H1 (cell line): ENCODE results near the gene SMIM44. TPM values are rescaled to one million over a fixed set of nuclear protein-coding genes. Genes with fewer than 3 reads are reported as not detected.

Source experiments
- CTCF ChIA-PET: fragments of 300-600 bp; sonication (Branson Sonifier 250); formaldehyde crosslinking; loops from one replicate; lab custom pipeline; 2021; ENCODE audit not compliant: partially characterized antibody; lab: Charles Lee
- POLR2A ChIA-PET: fragments of 300-600 bp; sonication (Branson Sonifier 250); formaldehyde crosslinking; loops from one replicate; lab custom pipeline; 2021; ENCODE audit warnings: inconsistent platforms; ENCODE audit not compliant: partially characterized antibody; lab: Charles Lee
- DNase-seq, 2 experiments: peaks; one replicate each; pipeline versions ENCODE4 v3.0.0 to v3.0.0-alpha.2; 2010 to 2022; ENCODE audit warnings: low spot score in 2 of 2, low read depth in 1 of 2, mixed read lengths in 1 of 2
- FAIRE-seq: peaks from 2 replicates; lab custom pipeline; 2011; peaks lifted over from hg19 to GRCh38; lab: Jason Lieb, UNC
- H2AFZ ChIP-seq: 2 replicates; pipeline ENCODE4 v1.8.1; 2012; ENCODE audit warnings: low read length, inconsistent platforms
- H2AK5ac ChIP-seq: 2 replicates; pipeline ENCODE4 v1.6.1; 2013; ENCODE audit warnings: low read depth, low read length
- H2BK120ac ChIP-seq: replicated peaks from 2 replicates; pipeline ENCODE3; 2013; ENCODE audit warnings: low read depth, low read length, inconsistent platforms
- H2BK12ac ChIP-seq: 2 replicates; pipeline ENCODE4 v1.6.1; 2013; ENCODE audit warnings: low read depth, low read length
- H2BK15ac ChIP-seq: 2 replicates; pipeline ENCODE4 v1.6.1; 2013; ENCODE audit warnings: low read length
- H2BK20ac ChIP-seq: 2 replicates; pipeline ENCODE4 v1.6.1; 2013; ENCODE audit warnings: low read length
- H2BK5ac ChIP-seq: 2 replicates; pipeline ENCODE4 v1.6.1; 2013; ENCODE audit warnings: low read depth, low read length
- H3K14ac ChIP-seq: 2 replicates; pipeline ENCODE4 v1.6.1; 2013; ENCODE audit warnings: inconsistent platforms; ENCODE audit not compliant: insufficient read length
- H3K18ac ChIP-seq: 2 replicates; pipeline ENCODE4 v1.6.1; 2013; ENCODE audit warnings: low read length; ENCODE audit errors: extremely low read depth
- H3K23ac ChIP-seq: 2 replicates; pipeline ENCODE4 v1.6.1; 2013; ENCODE audit warnings: inconsistent platforms; ENCODE audit not compliant: insufficient read length
- H3K23me2 ChIP-seq: 2 replicates; pipeline ENCODE4 v1.6.1; 2013; ENCODE audit warnings: low read depth, low read length
- H3K27ac ChIP-seq: 2 replicates; pipeline ENCODE4 v1.6.1; 2011; ENCODE audit warnings: low read depth, low read length, inconsistent platforms
- H3K27me3 ChIP-seq, 4 experiments: replicated peaks in 1 of 4; 1 replicate in 1 of 4; 2 replicates in 3 of 4; pipeline versions ENCODE4 v1.6.1 to v1.8.1; 2011 to 2013; ENCODE audit warnings: low read length in 3 of 4, mild to moderate bottlenecking in 3 of 4, inconsistent platforms in 2 of 4, mixed read lengths in 2 of 4, moderate library complexity in 1 of 4; ENCODE audit not compliant: control insufficient read depth in 3 of 4, insufficient read depth in 3 of 4; ENCODE audit errors: extremely low read depth in 1 of 4
- H3K36me3 ChIP-seq, 4 experiments: 2 replicates each; pipeline versions ENCODE4 v1.6.1 to v1.8.1; 2011 to 2013; ENCODE audit warnings: mild to moderate bottlenecking in 4 of 4, low read length in 3 of 4, moderate library complexity in 2 of 4, control low read depth in 1 of 4, inconsistent platforms in 1 of 4; ENCODE audit not compliant: insufficient read depth in 4 of 4, control insufficient read depth in 2 of 4
- H3K4ac ChIP-seq: replicated peaks from 2 replicates; pipeline ENCODE3; 2013; ENCODE audit warnings: low read length, low read depth, mixed read lengths, inconsistent platforms; ENCODE audit not compliant: insufficient read length
- H3K4me1 ChIP-seq, 4 experiments: replicated peaks in 1 of 4; 1 replicate in 1 of 4; 2 replicates in 3 of 4; pipeline versions ENCODE4 v1.6.1 to v1.8.1; 2011 to 2013; ENCODE audit warnings: low read length in 3 of 4, inconsistent platforms in 2 of 4, mixed read lengths in 1 of 4; ENCODE audit not compliant: insufficient read depth in 4 of 4, control insufficient read depth in 3 of 4
- H3K4me2 ChIP-seq, 2 experiments: 2 replicates each; pipeline versions ENCODE4 v1.6.1 to v1.8.1; 2011 to 2013; ENCODE audit warnings: low read depth in 2 of 2, low read length in 2 of 2, control low read depth in 1 of 2, inconsistent platforms in 1 of 2, mild to moderate bottlenecking in 1 of 2; ENCODE audit not compliant: insufficient read depth in 1 of 2
- H3K4me3 ChIP-seq, 4 experiments: fragments of 200-600, 300-600 bp in 1 of 4; sonication (generic), shearing (Covaris generic), sonication (Bioruptor Twin) in 1 of 4; 2 replicates each; pipeline versions ENCODE4 v1.5.1 to v1.8.1; 2011 to 2016; ENCODE audit warnings: low read length in 4 of 4, low read depth in 3 of 4, control low read depth in 2 of 4, inconsistent platforms in 2 of 4, mild to moderate bottlenecking in 2 of 4, mixed read lengths in 1 of 4, moderate library complexity in 1 of 4; ENCODE audit not compliant: insufficient read depth in 2 of 4; ENCODE audit errors: extremely low read depth in 1 of 4
- H3K56ac ChIP-seq: replicated peaks from 2 replicates; pipeline ENCODE3; 2013; ENCODE audit warnings: low read depth, mild to moderate bottlenecking, mixed read lengths, low read length, inconsistent platforms; ENCODE audit not compliant: insufficient read length
- H3K79me1 ChIP-seq: 2 replicates; pipeline ENCODE4 v1.6.1; 2013; ENCODE audit warnings: low read depth, low read length, control low read depth
- H3K79me2 ChIP-seq, 2 experiments: 2 replicates each; pipeline versions ENCODE4 v1.6.1 to v1.8.1; 2012 to 2013; ENCODE audit warnings: low read length in 2 of 2, mild to moderate bottlenecking in 2 of 2, inconsistent platforms in 1 of 2; ENCODE audit not compliant: insufficient read depth in 2 of 2, control insufficient read depth in 1 of 2
- H3K9ac ChIP-seq, 4 experiments: replicated peaks in 1 of 4; 1 replicate in 1 of 4; 2 replicates in 3 of 4; pipeline versions ENCODE4 v1.6.1 to v1.8.1; 2011 to 2013; ENCODE audit warnings: low read depth in 3 of 4, low read length in 3 of 4, control low read depth in 2 of 4, mild to moderate bottlenecking in 2 of 4, moderate library complexity in 2 of 4, inconsistent platforms in 1 of 4; ENCODE audit errors: extremely low read depth in 1 of 4
- H3K9me3 ChIP-seq, 2 experiments: 2 replicates each; pipeline versions ENCODE4 v1.6.1 to v1.8.1; 2012 to 2013; ENCODE audit warnings: mild to moderate bottlenecking in 2 of 2, moderate library complexity in 2 of 2, control low read depth in 1 of 2, inconsistent platforms in 1 of 2, low read depth in 1 of 2, low read length in 1 of 2, mixed read lengths in 1 of 2; ENCODE audit not compliant: insufficient read depth in 2 of 2
- H4K20me1 ChIP-seq, 2 experiments: replicated peaks in 1 of 2; 2 replicates each; pipeline versions ENCODE3 to v1.8.1; 2011 to 2013; ENCODE audit warnings: inconsistent platforms in 2 of 2, low read length in 2 of 2, mild to moderate bottlenecking in 1 of 2; ENCODE audit not compliant: insufficient read depth in 2 of 2, control insufficient read depth in 1 of 2
- H4K5ac ChIP-seq: 2 replicates; pipeline ENCODE4 v1.6.1; 2013; ENCODE audit warnings: low read length, low read depth, mixed read lengths, inconsistent platforms; ENCODE audit not compliant: insufficient read length
- H4K8ac ChIP-seq: 2 replicates; pipeline ENCODE4 v1.8.0; 2013; ENCODE audit warnings: mild to moderate bottlenecking, moderate library complexity, low read length, inconsistent platforms; ENCODE audit not compliant: insufficient read depth; ENCODE audit errors: extremely low read depth
- H4K91ac ChIP-seq: replicated peaks from 2 replicates; pipeline ENCODE3; 2013; ENCODE audit warnings: low read length, mixed read lengths, inconsistent platforms; ENCODE audit not compliant: insufficient read length
- EP300 ChIP-seq, 2 experiments: IDR thresholded peaks; 1 replicate in 1 of 2; 2 replicates in 1 of 2; pipeline ENCODE4 v1.6.1; 2011 to 2012; ENCODE audit warnings: low read depth in 2 of 2, low read length in 2 of 2, mild to moderate bottlenecking in 2 of 2, borderline replicate concordance in 1 of 2, inconsistent platforms in 1 of 2, moderate library complexity in 1 of 2
- JUN ChIP-seq: IDR thresholded peaks from 2 replicates; pipeline ENCODE4 v1.6.1; 2011; ENCODE audit warnings: low read depth, mild to moderate bottlenecking, improper control_type of control experiment, low read length
- SAP30 ChIP-seq: fragments of 300-600 bp; sonication (generic); IDR thresholded peaks from 2 replicates; pipeline ENCODE4 v1.7.1; 2012; ENCODE audit warnings: low read length, moderate library complexity, mild to moderate bottlenecking, inconsistent platforms; ENCODE audit not compliant: insufficient read depth, insufficient replicate concordance
- SP2 ChIP-seq: IDR thresholded peaks from 2 replicates; pipeline ENCODE4 v1.6.1; 2012; ENCODE audit warnings: mild to moderate bottlenecking, low read length, inconsistent platforms
- WGBS, 2 experiments: shearing (Covaris generic) in 1 of 2; methylation state at CpG; one replicate each; pipeline versions ENCODE4 v1.1.6 to v1.1.7; 2013 to 2015; ENCODE audit warnings: low lambda C conversion rate in 2 of 2, mixed read lengths in 2 of 2, inconsistent platforms in 1 of 2, low coverage in 1 of 2, missing lambda C conversion rate in 1 of 2; ENCODE audit not compliant: insufficient replicate concordance in 2 of 2, insufficient coverage in 1 of 2, insufficient read length in 1 of 2; ENCODE audit errors: extremely low coverage in 1 of 2, missing lambda C conversion rate in 1 of 2; 5-methylcytosine and 5-hydroxymethylcytosine counted together
- polyA plus RNA-seq, 7 experiments: library from polyadenylated mRNA; depleted of rRNA in 3 of 7; stranded (reverse) in 5 of 7; unstranded in 2 of 7; fragments of >200 nt in 5 of 7; fragments of 200-250 nt in 2 of 7; gene quantifications; 1 replicate in 5 of 7; 2 replicates in 1 of 7; 4 replicates in 1 of 7; pipeline versions ENCODE4 v1.2.1 to v1.2.3, GENCODE V29; 2011 to 2013; ENCODE audit warnings: missing spikeins in 2 of 7, mixed read lengths in 2 of 7
- total RNA-seq: library from RNA; stranded (reverse); fragmentation: NEBNext Ultra II Directional; extraction: Animal tissue kit (Norgen Biotek cat#: 25700); gene quantifications from 2 replicates; pipeline ENCODE4 v1.2.1, GENCODE V29; 2021
- TF ChIP-seq, protein P1 (sequence below): IDR thresholded peaks from 2 replicates; pipeline ENCODE4 v1.6.1; 2011; ENCODE audit warnings: low read depth, mild to moderate bottlenecking, low read length; ENCODE audit not compliant: insufficient read depth

SMIM44 gene
- total and polyA plus RNA-seq, 2 of the 8 experiments (the other 6 are each of a cell fraction or from before 2014, with no cell fraction given), result not detected

DNA sequence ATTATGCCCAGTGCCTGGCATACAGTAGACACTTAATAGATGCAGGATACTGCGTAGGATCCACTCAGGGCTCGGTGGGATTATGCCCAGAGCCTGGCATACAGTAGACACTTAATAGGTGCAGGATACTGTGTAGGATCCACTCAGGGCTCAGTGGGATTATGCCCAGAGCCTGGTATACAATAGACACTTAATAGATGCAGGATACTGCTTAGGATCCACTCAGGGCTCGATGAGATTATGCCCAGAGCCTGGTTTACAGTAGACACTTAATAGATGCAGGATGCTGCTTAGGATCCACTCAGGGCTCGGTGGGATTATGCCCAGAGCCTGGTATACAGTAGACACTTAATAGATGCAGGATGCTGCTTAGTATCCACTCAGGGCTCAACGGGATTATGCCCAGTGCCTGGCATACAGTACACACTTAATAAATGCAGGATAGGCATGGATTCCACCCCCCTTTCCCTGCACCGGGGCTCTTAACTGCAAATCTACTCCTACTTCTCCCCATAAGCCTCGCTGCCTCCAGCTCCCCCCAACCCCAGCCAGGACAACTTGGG lies 27.8 kb downstream of the SMIM44 start:
- H2AK5ac ChIP-seq, result no peak overlapping the region
- no peak for DNase-seq
- no peak overlapping the region for H4K8ac ChIP-seq
- no peak overlapping the region for H4K91ac ChIP-seq
- TF ChIP-seq SAP30 (no peak), JUN (no peak), EP300 (IDR thresholded peaks at IDR 0.05; ENCODE audit: borderline replicate concordance in 1 of 2, low read depth in 2 of 2, low read length in 2 of 2) (no peak), SP2 (no peak)
- TF ChIP-seq, protein P1, sequence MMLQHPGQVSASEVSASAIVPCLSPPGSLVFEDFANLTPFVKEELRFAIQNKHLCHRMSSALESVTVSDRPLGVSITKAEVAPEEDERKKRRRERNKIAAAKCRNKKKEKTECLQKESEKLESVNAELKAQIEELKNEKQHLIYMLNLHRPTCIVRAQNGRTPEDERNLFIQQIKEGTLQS, result no peak
- TF ChIP-seq, all 59 proteins: peak for 0
- Histone ChIP-seq H3K4me3 (no peak overlapping the region), H2BK12ac (no peak overlapping the region), H3K23me2 (peaks cover 4% of the 10 kb centered on the region; the same call in 1 of the 2 replicates), H3K56ac (no peak overlapping the region), H4K5ac (no peak overlapping the region), H4K20me1 (peaks cover 3 to 7% of the 10 kb centered on the region in 2 experiments), H3K4me2 (no peak overlapping the region), H3K4me1 (peaks cover 0 to 24% (median 9%) of the 10 kb centered on the region in 4 experiments; a peak in 6 of 7 replicates), H2BK20ac (no peak overlapping the region), H3K9me3 (no peaks in the 10 kb centered on the region), H3K9ac (no peak overlapping the region), H3K36me3 (no peaks in the 10 kb centered on the region), H3K27ac (no peak overlapping the region), H3K18ac (no peak overlapping the region), H2AFZ (no peak overlapping the region), H2BK15ac (no peak overlapping the region), H3K79me2 (no peaks in the 10 kb centered on the region), H3K4ac (no peak overlapping the region), H3K79me1 (no peaks in the 10 kb centered on the region), H3K27me3 (peaks cover 6 to 30% (median 24%) of the 10 kb centered on the region in 4 experiments), H2BK5ac (no peak overlapping the region), H3K14ac (no peak overlapping the region), H2BK120ac (no peak overlapping the region), H3K23ac (no peak overlapping the region)
- 87% methylated on average over 7 of the region's 7 CpGs; no CpG with 5 or more reads in 1 of the 2 experiments for WGBS, 2 experiments
- no peak for FAIRE-seq
- POLR2A ChIA-PET, result no interaction called here
- CTCF ChIA-PET, result no interaction called here
